Measurements from ENCODE around the gene NAGK. TPM values are rescaled to one million over a fixed set of nuclear protein-coding genes. Genes with fewer than 3 reads are reported as not detected.

NAGK gene
- 47.9 and 78.0 TPM in 2 replicates for total RNA-seq

DNA sequence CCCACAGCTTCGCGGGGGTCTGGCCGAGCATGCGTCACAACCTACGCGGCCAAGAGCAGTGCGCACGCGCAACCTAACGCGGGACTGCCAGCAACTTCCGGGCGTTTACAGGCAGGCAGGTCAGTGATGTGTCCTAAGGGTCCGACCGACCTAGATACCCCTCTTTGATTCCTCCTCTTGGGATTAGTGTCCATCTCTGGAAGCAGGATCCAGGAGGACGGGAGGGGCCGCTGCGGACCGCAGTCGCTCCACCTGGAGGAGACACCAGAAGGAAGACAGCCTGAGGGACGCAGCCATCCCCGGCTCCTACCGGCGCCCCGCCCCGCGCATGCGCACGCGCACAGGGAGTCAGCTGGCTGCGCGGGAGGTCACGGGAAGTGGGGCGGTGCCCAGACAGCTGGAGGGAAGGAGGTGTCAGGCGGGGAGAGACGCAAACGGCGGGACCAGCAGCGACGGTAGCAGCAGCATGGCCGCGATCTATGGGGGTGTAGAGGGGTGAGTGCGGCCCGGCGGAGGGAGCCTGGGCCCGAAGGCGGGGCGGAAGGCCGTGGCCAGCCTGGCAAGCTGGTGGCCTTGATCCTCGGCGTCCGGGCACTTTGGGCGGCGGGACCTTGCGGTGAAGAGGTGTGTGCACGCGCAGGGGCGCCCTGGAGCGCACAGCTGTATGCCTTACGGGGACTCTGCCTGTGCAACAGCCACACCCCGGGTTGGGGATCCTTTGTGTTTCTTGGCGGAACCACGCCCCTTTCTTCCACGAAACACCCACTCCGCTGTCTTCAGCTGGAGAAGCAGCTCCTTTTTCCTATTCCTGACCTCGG lies at the start of gene NAGK:
NAGK (plus strand) TSS at position 431 of the 818 bp plus-strand sequence; CDS start at position 467, 36 bp downstream.

Other genes starting within 250 kb of the NAGK start
- gene CLEC4F, start 248.0 kb upstream of the NAGK start, total RNA-seq = 0.11 and 0.17 TPM in 2 replicates
- gene CD207, start 232.8 kb upstream of the NAGK start, total RNA-seq = 0.09 and 0.11 TPM in 2 replicates
- gene VAX2, start 168.1 kb upstream of the NAGK start, total RNA-seq = not detected in 2 replicates
- gene ATP6V1B1, start 132.7 kb upstream of the NAGK start, total RNA-seq = not detected in 2 replicates
- 0.26 and 0.33 TPM in 2 replicates for gene ANKRD53, start 90.0 kb upstream of the NAGK start, total RNA-seq
- gene TEX261, start 73.8 kb upstream of the NAGK start, total RNA-seq = 28.0 and 28.9 TPM in 2 replicates
- gene MCEE, start 61.6 kb downstream of the NAGK start, total RNA-seq = 12.7 and 19.8 TPM in 2 replicates
- 11.5 and 17.4 TPM in 2 replicates for gene MPHOSPH10, start 62.0 kb downstream of the NAGK start, total RNA-seq
- 1.1 and 2.0 TPM in 2 replicates for gene PAIP2B, start 158.5 kb downstream of the NAGK start, total RNA-seq